MV-4-11 (cell line): ENCODE results near the gene DESI2.

Experiments used
- DNase-seq: peaks from one replicate; lab custom pipeline; 2025; lab: John Stamatoyannopoulos, UW

DESI2 gene

GRCh38 chr1:244652623-244653438 is at the start of gene DESI2:
TSS of gene DESI2 (plus strand) at chr1:244653126. CDS start at chr1:244653314, 188 bp downstream.
- peak; percentile 99 for DNase-seq

- peak; percentile 15 for DNase-seq
Observed at GRCh38 chr1:244603498-244603897, 49.4 kb upstream of the DESI2 start.

GRCh38 chr1:244605835-244606370 is 47.0 kb upstream of the DESI2 start:
- DNase-seq = no peak

GRCh38 chr1:244614113-244614836 is 38.7 kb upstream of the DESI2 start:
- DNase-seq = no peak

GRCh38 chr1:244614879-244615278 is 38.0 kb upstream of the DESI2 start:
- DNase-seq = no peak

- no peak for DNase-seq
Observed at GRCh38 chr1:244615301-244615700, 37.6 kb upstream of the DESI2 start.

GRCh38 chr1:244626709-244627108 is 26.2 kb upstream of the DESI2 start:
- no peak for DNase-seq

- peak; percentile 6 for DNase-seq
Observed at GRCh38 chr1:244628789-244629188, 24.1 kb upstream of the DESI2 start.

GRCh38 chr1:244633140-244633539 is 19.8 kb upstream of the DESI2 start:
- DNase-seq = no peak

- DNase-seq = no peak
Observed at GRCh38 chr1:244634546-244634945, 18.4 kb upstream of the DESI2 start.

- DNase-seq = no peak
Observed at GRCh38 chr1:244636488-244637259, 16.3 kb upstream of the DESI2 start.

GRCh38 chr1:244639561-244639960 is 13.4 kb upstream of the DESI2 start:
- no peak for DNase-seq

GRCh38 chr1:244640917-244641316 is 12.0 kb upstream of the DESI2 start:
- DNase-seq = no peak

- DNase-seq = no peak
Observed at GRCh38 chr1:244642526-244642925, 10.4 kb upstream of the DESI2 start.

- DNase-seq = no peak
Observed at GRCh38 chr1:244642988-244643387, 9.9 kb upstream of the DESI2 start.

GRCh38 chr1:244645414-244645813 is 7.5 kb upstream of the DESI2 start:
- DNase-seq = no peak

- no peak for DNase-seq
Observed at GRCh38 chr1:244645890-244646289, 7.0 kb upstream of the DESI2 start.

- no peak for DNase-seq
Observed at GRCh38 chr1:244647819-244648218, 5.1 kb upstream of the DESI2 start.

GRCh38 chr1:244651956-244652622 is 837 bp upstream of the DESI2 start:
- DNase-seq = no peak

- no peak for DNase-seq
Observed at GRCh38 chr1:244653439-244654107, 647 bp downstream of the DESI2 start.
